ENCODE measurements around the gene SPRR2D.

The SPRR2D gene

DNA sequence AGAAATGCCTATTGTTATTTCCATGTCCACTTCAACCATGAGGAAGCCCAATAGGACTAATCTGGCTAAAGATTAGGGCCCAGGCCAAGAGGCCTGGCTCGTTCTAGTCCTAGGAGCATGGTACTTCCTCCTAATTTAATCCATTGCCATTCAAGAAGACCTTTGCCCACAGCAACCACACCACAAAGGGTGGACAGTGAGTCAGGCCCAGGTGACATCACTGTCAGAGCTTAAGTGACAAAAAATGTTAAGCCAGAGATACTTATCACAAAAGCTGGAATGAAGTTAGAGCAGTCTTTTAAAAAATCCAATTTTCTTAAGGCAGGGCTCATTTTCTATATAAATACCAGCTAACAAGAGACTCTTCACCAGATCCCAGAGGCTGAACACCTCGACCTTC is 39.5 kb downstream of the SPRR2D start, which contains the start of gene SPRR3:
TSS of gene SPRR3 (plus strand) at position 368 of the 400 bp plus-strand sequence. CDS start 1,272 bp downstream, outside the sequence.
- no peak for DNase-seq

DNA sequence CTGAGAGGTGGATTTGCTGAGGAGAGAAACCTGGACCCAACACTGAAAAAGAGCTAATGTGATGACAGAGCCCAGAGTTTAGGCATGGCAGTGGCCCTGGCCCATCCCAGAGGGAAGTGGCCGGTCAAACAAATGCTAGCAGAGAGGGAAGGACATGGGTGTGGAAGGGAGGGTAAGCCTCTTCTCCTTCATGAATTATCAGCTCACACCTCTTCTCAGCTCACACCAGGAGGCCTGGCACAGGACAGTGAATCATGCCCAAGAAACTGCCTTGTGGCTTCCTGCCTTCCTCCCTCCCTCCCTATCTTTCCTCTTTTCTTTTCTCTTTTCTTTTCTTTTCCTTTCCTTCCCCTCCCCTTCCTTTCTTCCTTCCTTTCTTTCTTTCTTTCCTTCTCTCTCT is 40.6 kb downstream of the SPRR2D start:
- no peak for DNase-seq

DNA sequence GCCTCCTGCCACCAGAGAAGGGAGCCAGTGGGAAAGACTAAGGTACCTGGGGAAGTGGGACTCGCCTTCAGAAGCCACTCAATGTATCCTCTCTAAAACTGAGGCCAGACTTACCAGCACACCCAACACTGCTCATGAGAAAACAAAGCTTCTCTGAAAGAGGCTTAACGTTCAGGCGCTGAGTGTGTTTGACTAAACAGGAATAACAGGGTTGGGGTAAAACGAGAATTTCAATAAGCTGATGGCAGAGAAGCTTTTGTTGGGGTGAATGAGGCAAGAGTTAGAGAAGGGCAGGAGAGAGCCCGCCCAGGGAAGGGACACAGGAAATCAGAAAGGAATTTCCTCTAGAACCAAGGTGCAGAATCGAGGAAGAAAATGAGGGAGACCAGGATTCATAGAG is 41.1 kb downstream of the SPRR2D start:
- DNase-seq = no peak

DNA sequence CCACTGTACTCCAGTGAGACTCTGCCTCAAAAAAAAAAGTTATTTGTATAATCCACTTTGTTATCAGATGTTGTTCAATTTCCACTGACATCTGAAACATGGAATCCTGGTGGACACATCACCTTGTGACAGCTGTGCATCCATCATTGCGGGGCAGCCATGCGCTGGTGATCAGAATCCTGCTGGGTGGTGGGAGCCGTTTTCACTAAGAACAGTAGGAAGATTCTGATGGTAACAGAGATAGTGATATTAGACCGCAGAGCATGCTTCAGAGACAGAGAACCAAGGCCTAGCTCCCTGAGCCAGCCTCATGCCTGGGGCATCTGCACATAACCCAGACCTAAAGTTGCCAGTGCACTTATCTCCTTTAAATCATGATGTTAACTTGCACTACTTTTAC is 42.4 kb downstream of the SPRR2D start:
- no peak for DNase-seq

DNA sequence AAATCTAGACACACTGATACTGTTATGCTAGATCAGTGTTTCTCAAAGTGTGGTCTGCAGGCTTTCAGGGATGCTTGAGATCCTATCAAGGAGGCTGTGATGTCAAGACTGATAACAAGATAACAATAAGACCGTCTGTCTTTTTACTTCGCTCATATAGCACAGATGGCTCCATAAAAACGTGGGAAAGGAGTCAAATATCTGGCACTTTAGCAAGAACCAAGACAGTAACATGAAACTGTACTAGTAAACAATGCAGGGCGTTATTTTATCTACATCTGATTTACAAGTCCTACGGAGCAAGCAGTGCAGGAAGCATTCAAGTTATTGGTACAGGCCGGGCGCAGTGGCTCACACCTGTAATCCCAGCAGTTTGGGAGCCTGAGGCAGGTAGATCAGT is 43.0 kb downstream of the SPRR2D start:
- DNase-seq = no peak

- DNase-seq = no peak
Observed at GRCh38 chr1:152996633-152997400, 44.1 kb downstream of the SPRR2D start.

DNA sequence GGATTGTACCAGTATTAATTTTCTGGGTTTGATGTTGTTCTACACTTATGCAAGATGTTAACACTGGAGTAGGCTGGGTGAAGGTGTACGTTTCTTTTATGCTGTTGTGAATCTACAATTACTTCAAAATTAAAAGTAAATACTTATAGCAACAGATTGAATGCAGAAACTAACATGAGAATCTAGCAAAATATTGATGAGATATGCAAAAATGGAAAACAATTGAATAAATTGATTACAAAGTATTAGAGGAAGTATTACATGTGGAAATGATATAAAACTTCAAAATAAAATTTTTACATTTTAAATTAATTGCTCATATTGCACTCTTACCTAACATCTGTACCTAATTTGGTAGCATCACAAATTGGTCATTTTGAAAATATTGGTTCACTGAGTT is 45.1 kb downstream of the SPRR2D start:
- no peak for DNase-seq

GRCh38 chr1:152993186-152993585 is 47.7 kb downstream of the SPRR2D start:
- DNase-seq = no peak
